DOHH2 (cell line): ENCODE data around the gene MTMR10.

Source experiments
- CTCF ChIP-seq: fragments of 200-600 bp; sonication (generic); IDR thresholded peaks from one replicate; pipeline ENCODE4 v1.5.1; 2014; ENCODE audit warnings: antibody characterized with exemption, mild to moderate bottlenecking, low read depth, low read length; ENCODE audit not compliant: poor library complexity, severe bottlenecking
- EZH2phosphoT487 ChIP-seq: fragments of 200-600 bp; sonication (generic); IDR thresholded peaks from 2 replicates; pipeline ENCODE4 v1.6.1; 2017; ENCODE audit warnings: borderline replicate concordance, mild to moderate bottlenecking, antibody characterized with exemption, low read length, moderate library complexity, mixed read lengths

- no peak for TF ChIP-seq CTCF
- no peak for TF ChIP-seq EZH2phosphoT487
These were observed 85.6 kb downstream of the MTMR10 start for GRCh38 chr15:30905821-30906220.
